ENCODE measurements around the gene AUP1. TPM values are rescaled to one million over a fixed set of nuclear protein-coding genes. Genes with fewer than 3 reads are reported as not detected.

The AUP1 gene
- total and polyA plus RNA-seq, 2 of the 4 experiments (the other 2 are of a cell fraction) = 47.5 to 100.0 TPM

- Histone ChIP-seq H4K20me1 (ENCODE audit: insufficient read depth, low read length) (peaks cover 3% of the 10 kb centered on the region; the same call in 1 of the 2 replicates), H2AK5ac (ENCODE audit: low read depth, low read length) (peak overlapping the region; percentile 66), H3K9me3 (ENCODE audit: control insufficient read depth, insufficient read depth, low read length) (no peaks in the 10 kb centered on the region), H3K4me3 (ENCODE audit: insufficient read depth, low read depth, low read length) (peak overlapping the region; percentile 80), H2BK120ac (ENCODE audit: low read depth, low read length) (peak overlapping the region; percentile 28; the same call in 1 of the 2 replicates), H4K5ac (ENCODE audit: low read depth, low read length) (peak overlapping the region; percentile 17), H3K9ac (ENCODE audit: low read depth, low read length) (peak overlapping the region; percentile 76), H2AFZ (replicated peaks; ENCODE audit: low read length, poor library complexity) (peak overlapping the region; percentile 100), H4K8ac (ENCODE audit: low read depth in 2 of 2, low read length in 2 of 2) (peak overlapping the region; percentile 79 to 88; a peak in 3 of 4 replicates), H3K27ac (ENCODE audit: insufficient read depth, low read length) (peak overlapping the region; percentile 87), H3K56ac (ENCODE audit: extremely low read depth, insufficient read depth, low read length) (peak overlapping the region; percentile 48; the same call in 1 of the 2 replicates), H2BK5ac (ENCODE audit: low read depth, low read length, poor library complexity, severe bottlenecking) (peak overlapping the region; percentile 83), H3K79me1 (ENCODE audit: low read depth in 1 of 2, low read length in 2 of 2) (peaks cover 23 to 69% of the 10 kb centered on the region in 2 experiments), H3K23ac (ENCODE audit: low read depth, low read length) (peak overlapping the region; percentile 65), H4K91ac (ENCODE audit: insufficient read depth, low read depth, low read length) (peak overlapping the region; percentile 79), H2AK9ac (replicated peaks; ENCODE audit: low read depth, low read length, poor library complexity) (peak overlapping the region; percentile 99), H3K14ac (replicated peaks; ENCODE audit: low read depth, low read length) (peak overlapping the region; percentile 69), H3K27me3 (ENCODE audit: control insufficient read depth, insufficient read depth, low read length) (no peaks in the 10 kb centered on the region), H3K36me3 (ENCODE audit: control insufficient read depth, insufficient read depth, low read length) (peaks cover 13% of the 10 kb centered on the region), H2BK15ac (ENCODE audit: low read depth, low read length) (no peak overlapping the region; the same call in 2 of the 3 replicates), H3K4me2 (ENCODE audit: low read depth, low read length) (peak overlapping the region; percentile 97), H3K18ac (ENCODE audit: low read depth, low read length) (peak overlapping the region; percentile 9; the same call in 1 of the 2 replicates), H3K9me1 (ENCODE audit: insufficient read depth, low read length) (peaks cover 11% of the 10 kb centered on the region; the same call in 1 of the 2 replicates), H2BK20ac (ENCODE audit: low read depth, low read length) (no peak overlapping the region), H3K4ac (ENCODE audit: low read depth, low read length) (peak overlapping the region; percentile 79), H3K4me1 (ENCODE audit: control insufficient read depth, insufficient read depth, low read length) (peaks cover 11% of the 10 kb centered on the region)
- TF ChIP-seq SMC3 (IDR thresholded peaks at IDR 0.05; ENCODE audit: low read depth, low read length) = no peak
- TF ChIP-seq MAFK (IDR thresholded peaks at IDR 0.05; ENCODE audit: low read depth, low read length) = no peak
- no peak for TF ChIP-seq FOS (IDR thresholded peaks at IDR 0.05; ENCODE audit: low read depth, low read length)
- no peak for TF ChIP-seq RFX5 (IDR thresholded peaks at IDR 0.05; ENCODE audit: low read depth, low read length)
- no peak for TF ChIP-seq CTCF (conservative IDR thresholded peaks at IDR 0.05; ENCODE audit: low read depth, low read length)
- TF ChIP-seq MAZ (IDR thresholded peaks at IDR 0.05; ENCODE audit: borderline replicate concordance, low read depth, low read length) = 0 out of 2 replicates have a peak, but pooled peaks have one; percentile 22
- TF ChIP-seq POLR2A (IDR thresholded peaks at IDR 0.05; ENCODE audit: low read depth, low read length) = no peak
- TF ChIP-seq MXI1 (IDR thresholded peaks at IDR 0.05; ENCODE audit: borderline replicate concordance, low read depth, low read length) = peak; percentile 59; the same call in 1 of the 2 replicates
- BruUV-seq (replicated peaks) = no TSS peak
- POLR2A ChIA-PET (ENCODE audit: unreplicated experiment) = interaction anchor here (0.6 to 1.4 kb wide), 4 partner anchors 10 to 28 kb away, joined by 3 to 7 read pairs (median 5); partner anchors contain the start of genes MRPL53 and WBP1
- CTCF ChIA-PET = interaction anchor here (0.6 to 3.4 kb wide), 5 partner anchors 14 to 106 kb away, joined by 3 to 17 read pairs (median 4); no protein-coding TSS in a partner anchor
- in situ Hi-C loops (cut with MboI; ENCODE audit: low sequenced_read_pairs) = loop anchor here (5.0 to 25.0 kb wide), 2 partner anchors 95 to 380 kb away; no protein-coding TSS in a partner anchor
- dilution Hi-C loops (cut with HindIII; ENCODE audit: low sequenced_read_pairs, unreplicated experiment) = no loop called here
- peak; percentile 46 for ATAC-seq (ENCODE audit: low read depth)
- 0% methylated on average over 26 of the region's 80 CpGs; no CpG with 5 or more reads in 1 of the 2 experiments for WGBS, 2 experiments (ENCODE audit: extremely low coverage in 2 of 2, insufficient read length in 1 of 2)
- no peak for DNase-seq
- intact Hi-C loops (cut with micrococcal nuclease) = no loop called here
These were observed 47.3 kb downstream of the AUP1 start for GRCh38 chr2:74481961-74482800.

Data from IMR-90 (cell line).